GM21619 (cell line): ENCODE data around the gene PLXNA4.

Experiments
- ATAC-seq: cut with Tn5 transposase; IDR thresholded peaks from one replicate; pipeline ENCODE4 v1.9.1; 2021; ENCODE audit not compliant: unreplicated experiment

Gene PLXNA4

GRCh38 chr7:132249256-132249971, 326.9 kb downstream of the PLXNA4 start:
- no peak for ATAC-seq

- no peak for ATAC-seq
Observed at GRCh38 chr7:132248841-132249240, 327.4 kb downstream of the PLXNA4 start.

- ATAC-seq: no peak
Observed at GRCh38 chr7:132247995-132248618, 328.2 kb downstream of the PLXNA4 start.

DNA sequence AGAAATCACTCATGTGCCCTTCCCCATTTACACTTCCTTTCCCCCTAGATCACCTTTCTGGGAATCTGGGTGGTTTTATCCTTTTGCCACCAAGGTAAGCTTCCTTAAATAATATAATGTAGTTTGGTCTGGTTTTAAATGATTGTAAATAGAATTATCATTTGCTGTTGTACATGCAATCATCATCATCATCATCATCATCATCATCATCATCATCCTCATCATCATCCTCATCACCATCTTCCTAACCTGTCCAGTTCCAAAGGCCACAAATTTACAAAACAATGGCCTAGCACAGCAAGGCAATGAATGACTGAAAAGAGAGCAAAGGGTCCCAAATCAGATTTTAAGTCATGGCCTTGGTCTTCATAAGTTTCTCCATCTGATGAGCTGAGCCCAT, 329.7 kb downstream of the PLXNA4 start:
- ATAC-seq: no peak

DNA sequence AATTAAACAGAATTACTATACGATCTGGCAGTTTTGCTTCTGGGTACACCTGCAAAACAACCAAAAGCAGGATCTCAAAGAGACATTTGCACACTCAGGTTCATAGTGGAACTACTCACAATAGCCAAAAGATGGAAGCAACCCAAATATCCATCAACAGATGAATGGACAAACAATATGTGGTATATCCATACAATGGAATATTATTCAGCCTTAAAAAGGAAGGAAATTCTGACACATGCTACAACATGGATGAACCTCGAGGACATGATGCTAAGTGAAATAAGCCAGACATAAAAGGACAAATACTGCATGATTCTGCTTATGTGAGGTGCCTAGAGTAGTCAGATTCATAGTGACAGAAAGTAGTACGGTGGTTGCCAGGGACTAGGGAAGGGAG, 330.7 kb downstream of the PLXNA4 start:
- no peak for ATAC-seq

- no peak for ATAC-seq
Observed at GRCh38 chr7:132244903-132245480, 331.3 kb downstream of the PLXNA4 start.

DNA sequence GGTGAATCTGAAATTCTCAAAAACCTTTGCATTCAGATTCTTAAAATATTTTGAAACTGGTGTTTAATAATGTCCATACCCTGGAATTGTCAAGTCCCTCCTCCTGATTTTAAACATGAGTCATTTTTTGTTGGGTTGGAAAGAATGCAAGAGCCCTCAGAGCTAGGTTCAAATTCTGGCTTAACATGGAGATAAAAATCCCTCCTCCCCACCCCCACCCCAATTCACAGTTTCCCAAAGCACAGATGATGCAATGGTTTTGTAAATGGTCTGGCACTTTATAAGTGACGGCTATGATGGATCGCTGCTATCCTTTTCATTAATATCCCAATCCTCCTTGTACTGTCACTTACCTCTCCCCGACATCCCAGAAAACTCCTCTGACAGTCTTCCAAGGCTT, 332.8 kb downstream of the PLXNA4 start:
- ATAC-seq: no peak

- no peak for ATAC-seq
Observed at GRCh38 chr7:132243051-132243450, 333.2 kb downstream of the PLXNA4 start.

- ATAC-seq: no peak
Observed at GRCh38 chr7:132242192-132242812, 334.0 kb downstream of the PLXNA4 start.

DNA sequence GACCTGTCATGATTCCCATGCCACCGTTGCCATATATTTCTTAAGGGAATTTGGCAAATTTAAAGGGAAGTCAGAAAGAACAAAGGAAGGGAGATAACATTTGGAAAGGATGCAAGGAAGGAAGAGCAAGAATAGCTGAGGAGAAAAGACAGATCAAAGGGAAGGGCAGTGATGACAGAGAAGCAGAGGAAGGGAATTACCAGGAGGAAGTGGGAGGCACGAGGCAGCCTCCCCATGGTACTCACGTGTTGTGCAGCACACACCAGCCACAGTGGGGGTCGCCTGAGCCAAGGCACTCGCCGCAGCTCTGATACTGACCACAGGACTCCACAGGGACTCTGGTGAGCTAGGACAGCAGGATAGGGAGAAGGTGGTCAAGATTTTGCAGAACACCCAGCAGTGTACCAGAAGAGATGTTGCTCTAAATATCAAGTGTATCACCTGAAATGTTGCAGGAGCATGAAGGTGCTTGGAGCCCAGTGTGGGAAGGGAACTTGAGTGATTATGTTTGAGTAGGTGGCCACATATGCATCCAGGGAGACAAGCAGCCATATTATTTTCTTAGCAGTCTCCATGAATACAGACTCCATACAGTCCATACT, 335.3 kb downstream of the PLXNA4 start:
- no peak for ATAC-seq

- ATAC-seq: no peak
Observed at GRCh38 chr7:132240262-132240661, 336.0 kb downstream of the PLXNA4 start.

DNA sequence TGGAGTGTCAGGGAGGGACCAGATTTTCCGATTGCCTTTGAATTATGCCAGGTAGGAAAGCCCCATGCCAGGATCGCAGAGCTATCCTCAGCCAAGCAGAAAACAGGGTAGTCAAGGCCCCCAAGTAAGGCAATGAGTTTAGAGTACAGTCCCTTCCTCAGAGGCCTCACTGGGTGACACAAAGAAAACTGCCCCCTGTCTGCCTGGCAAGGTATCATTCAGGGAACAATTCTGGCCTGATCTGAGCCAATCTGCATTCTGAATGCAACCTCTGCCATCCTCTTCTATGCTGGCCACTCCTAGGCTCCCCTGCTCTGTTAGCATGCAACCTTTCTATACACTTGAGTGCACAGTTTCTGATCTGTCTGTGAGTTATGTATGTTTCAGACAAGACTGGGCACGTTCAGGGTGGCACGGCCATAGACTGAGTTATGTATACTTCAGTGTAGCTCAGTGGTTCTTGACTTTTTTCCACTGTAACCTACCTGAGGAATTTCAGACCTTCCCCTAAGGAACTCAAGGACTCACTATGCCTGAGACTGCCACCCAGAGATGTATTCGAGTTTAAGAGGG, 336.8 kb downstream of the PLXNA4 start:
- no peak for ATAC-seq

DNA sequence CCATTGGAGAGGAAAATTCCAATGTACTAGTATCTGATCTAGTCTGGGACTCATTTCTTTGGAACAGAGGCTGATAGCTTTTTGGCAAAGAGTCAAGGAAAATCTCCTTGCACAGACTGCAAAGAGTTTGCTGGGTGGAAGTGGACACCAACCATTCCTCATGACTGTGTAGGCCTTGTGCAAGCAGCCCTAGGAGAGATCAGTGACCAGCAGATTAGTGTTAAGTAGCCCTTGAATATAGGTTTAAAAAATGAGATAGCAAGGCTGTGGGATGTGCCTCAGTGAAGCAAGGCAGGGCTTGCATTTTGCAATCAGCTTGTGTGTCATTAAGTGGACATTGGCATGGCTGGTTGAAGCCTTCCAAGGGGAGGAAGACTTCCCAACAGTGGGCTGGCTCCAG, 341.6 kb downstream of the PLXNA4 start:
- no peak for ATAC-seq

GRCh38 chr7:132232406-132232805, 343.9 kb downstream of the PLXNA4 start:
- no peak for ATAC-seq

GRCh38 chr7:132230462-132230861, 345.8 kb downstream of the PLXNA4 start:
- ATAC-seq: no peak

DNA sequence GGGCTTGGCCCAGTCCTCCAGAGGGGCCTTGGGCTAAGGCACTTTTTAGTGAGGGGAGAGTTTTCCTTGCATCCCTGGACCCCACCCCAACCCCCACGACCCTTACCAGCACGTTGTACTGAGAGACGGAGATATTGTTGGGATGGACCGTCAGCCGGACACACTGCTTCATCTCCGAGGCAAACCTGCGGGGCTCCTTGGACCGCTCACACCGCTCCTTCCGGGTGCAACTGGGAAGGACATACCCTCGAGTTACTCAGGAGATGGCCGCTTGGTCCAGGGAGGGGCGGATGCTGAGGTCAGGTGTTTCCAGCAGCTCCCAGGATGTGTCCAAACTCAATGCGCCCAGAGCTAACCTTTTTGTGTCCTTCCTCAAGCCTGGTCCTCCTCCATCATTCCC, 348.0 kb downstream of the PLXNA4 start:
- ATAC-seq: no peak

GRCh38 chr7:132226957-132227290, 349.3 kb downstream of the PLXNA4 start:
- no peak for ATAC-seq

DNA sequence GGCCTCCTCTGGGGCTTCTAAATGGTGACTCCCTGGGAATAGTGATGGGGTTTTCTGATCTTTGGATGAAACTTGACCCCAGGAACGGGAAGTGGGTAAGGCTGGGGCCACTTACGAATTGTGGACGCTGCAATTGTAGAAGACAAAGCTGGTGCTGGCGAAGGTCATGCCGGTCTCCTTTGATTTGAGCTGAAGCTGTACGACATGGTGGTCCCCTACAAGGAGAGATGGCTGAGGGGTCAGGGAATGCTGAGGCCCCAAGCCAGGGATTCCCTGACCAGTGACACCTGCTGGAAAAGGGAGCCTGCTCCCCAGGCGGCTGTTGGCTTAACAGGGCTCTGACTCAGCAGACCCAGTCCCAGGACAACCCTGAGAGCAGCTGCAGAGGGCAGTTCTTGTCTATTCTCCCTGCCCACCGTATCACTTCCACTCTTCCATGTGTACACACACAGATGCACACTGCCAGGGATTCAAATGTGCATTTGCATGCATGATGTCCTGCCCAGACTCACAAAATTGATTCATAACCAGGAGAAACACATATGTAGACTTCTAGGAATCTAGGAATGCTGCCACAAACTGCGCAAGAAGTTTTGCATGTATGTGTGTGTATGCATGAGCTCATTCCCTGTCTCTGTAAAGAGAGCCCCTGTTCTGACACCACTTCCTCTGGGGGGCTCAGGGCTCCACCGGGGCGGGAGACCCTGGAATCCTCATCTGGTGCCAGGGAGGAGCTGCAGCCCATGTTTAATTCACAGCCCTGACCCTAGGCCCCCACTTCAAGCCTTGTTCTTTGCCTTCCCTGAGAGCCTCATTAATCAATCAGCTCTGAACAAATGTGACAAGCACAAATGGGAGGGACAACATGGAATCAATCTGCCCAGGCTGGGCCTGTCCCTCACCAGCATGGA, 350.0 kb downstream of the PLXNA4 start:
- ATAC-seq: no peak

GRCh38 chr7:132225216-132226030, 350.8 kb downstream of the PLXNA4 start:
- no peak for ATAC-seq

GRCh38 chr7:132221356-132221755, 354.9 kb downstream of the PLXNA4 start:
- no peak for ATAC-seq
